LoVo (cell line): ENCODE data around the gene PRAMEF2.
A peak's percentile ranks its signal among the peaks of the same experiment; 100 is the strongest.
"Not testable (repeated sequence)": the region's sequence is repeated elsewhere in the genome, so short reads cannot be mapped to it uniquely, and the experiment has no call there.

Source experiments
- DNase-seq: peaks from one replicate; pipeline ENCODE4 v3.0.0-alpha.2; 2016; ENCODE audit warnings: low spot score

Gene PRAMEF2, protein sequence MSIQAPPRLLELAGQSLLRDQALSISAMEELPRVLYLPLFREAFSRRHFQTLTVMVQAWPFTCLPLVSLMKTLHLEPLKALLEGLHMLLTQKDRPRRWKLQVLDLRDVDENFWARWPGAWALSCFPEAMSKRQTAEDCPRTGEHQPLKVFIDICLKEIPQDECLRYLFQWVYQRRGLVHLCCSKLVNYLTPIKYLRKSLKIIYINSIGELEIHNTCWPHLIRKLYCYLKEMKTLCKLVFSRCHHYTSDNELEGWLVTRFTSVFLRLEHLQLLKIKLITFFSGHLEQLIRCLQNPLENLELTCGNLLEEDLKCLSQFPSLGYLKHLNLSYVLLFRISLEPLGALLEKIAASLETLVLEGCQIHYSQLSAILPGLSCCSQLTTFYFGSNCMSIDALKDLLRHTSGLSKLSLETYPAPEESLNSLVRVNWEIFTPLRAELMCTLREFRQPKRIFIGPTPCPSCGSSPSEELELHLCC

DNA sequence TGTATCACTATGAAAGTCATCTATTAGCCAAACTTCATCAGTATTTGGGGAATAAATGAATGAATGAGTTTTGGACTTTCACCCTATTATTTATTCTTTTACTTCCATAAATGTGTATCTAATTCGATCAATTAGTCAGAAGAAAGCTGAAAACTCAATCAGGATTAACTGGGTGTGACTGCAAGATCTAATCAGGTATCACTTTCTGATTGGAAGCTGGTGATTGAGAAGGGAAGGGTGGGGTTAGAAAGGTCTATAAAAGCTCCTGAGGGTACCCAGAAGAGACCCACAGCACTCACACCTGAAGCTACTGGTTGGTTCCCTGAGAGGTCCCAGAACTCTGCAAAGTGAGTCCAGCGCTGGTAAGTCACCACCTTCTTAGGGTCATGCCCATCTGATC lies at the start of gene PRAMEF2:
Gene PRAMEF2 (plus strand): TSS at position 301 of the 400 bp plus-strand sequence. CDS start 1,924 bp downstream, outside the sequence.
- not testable (repeated sequence) for DNase-seq

DNA sequence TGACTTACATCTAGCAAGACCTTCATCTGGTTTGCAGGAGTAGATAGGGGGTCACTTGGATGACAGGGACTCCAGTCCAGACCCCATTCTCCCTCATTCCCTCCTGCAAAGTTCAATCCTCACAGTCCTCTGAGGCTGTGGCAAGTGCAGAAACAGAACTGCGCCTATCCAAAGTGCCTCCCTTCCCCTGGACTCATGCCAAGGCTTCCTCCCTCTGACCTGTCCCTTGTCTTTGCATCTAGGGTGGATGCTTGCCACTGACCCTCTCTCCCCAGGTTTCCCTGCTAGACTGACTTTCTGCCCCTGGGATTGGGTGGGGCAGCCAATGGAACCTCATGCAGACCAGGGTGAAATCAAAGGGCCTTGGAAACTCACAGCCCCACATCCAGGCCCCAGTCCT lies 47.0 kb upstream of the PRAMEF2 start:
- no peak for DNase-seq

DNA sequence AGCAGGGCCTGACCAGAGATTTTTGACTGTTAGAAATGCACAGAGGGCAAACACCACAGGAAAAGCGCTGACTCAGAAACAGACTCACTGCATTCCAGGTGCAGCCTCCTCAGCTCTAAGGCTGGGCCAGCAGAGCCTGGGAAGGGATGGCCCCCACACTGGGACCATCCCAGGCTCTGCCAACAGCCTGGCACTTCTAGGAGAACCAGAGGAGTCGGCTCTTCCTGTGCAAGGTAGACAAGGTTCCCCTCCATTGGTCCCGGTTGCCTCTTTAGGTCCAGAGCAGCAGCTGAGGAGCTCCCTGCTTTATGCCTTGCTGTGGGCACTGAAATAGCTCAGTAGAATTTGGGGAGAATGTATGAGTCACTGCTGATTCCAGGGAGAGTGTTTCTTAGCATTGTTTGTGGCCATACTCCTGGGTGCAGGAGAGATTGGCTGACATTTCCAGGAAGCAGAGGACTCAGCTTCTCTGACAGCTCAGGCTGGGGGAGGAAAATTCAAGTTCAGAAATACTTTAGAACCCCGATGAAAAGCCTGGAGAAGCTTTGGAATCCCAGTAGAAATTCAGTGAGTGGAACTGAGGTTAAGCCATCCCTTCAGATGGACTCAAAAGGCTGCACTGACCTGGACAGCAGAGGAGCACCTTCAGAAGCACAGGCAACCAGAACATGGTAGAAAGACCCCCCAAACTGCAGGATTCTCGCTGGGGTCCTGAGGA lies 46.0 kb upstream of the PRAMEF2 start:
- no peak for DNase-seq

DNA sequence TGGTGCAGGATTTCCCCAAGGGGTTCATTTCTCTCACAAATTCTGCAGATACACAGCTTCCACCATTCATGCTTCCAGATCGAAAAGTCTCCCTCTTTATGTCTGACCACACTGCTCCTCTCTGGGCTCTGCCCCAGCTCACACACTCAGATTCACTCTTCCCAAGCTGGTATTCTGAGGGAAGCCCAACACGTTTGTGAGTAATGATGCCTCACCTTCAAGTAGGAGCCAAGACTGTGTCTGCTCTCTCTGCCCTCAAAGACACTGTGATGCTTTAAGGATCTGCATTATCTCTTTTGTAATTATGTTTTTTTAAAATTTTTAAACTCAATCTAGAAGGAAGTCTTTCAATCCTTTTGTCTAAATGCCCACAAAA lies 45.5 kb upstream of the PRAMEF2 start:
- DNase-seq, result no peak

DNA sequence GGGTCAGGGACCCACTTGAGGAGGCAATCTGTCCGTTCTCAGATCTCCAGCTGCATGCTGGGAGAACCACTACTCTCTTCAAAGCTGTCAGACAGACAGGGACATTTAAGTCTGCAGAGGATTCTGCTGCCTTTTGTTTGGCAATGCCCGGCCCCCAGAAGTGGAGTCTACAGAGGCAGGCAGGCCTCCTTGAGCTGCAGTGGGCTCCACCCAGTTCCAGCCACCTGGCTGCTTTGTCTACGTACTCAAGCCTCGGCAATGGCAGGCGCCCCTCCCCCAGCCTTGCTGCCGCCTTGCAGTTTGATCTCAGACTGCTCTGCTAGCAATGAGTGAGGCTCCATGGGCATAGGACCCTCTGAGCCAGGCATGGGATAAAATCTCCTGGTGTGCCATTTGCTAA lies 37.8 kb upstream of the PRAMEF2 start:
- not testable (repeated sequence) for DNase-seq

DNA sequence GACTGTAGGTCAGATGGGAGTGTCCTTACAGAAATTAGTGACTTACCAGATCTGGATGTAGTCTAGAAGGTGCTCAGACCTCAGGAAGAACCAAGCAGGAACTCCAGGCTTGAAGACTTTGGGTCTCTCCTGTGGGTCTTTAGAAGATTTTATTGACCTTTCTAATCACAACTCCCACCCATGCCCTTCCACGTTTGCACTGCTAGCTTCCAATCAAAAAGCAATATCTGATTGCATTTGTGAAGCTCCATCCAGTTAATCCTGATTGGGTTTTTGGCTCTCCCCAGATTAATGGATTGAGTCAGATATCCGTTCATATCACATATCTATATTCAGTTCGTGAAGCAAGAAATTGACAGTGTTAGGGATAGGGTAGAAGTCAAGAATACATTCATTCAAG lies 25.6 kb upstream of the PRAMEF2 start, which contains the start of gene PRAMEF11:
Gene PRAMEF11 (minus strand): TSS at position 101 of the 400 bp plus-strand sequence. CDS start 2,621 bp downstream, outside the sequence.
- DNase-seq, result not testable (repeated sequence)

DNA sequence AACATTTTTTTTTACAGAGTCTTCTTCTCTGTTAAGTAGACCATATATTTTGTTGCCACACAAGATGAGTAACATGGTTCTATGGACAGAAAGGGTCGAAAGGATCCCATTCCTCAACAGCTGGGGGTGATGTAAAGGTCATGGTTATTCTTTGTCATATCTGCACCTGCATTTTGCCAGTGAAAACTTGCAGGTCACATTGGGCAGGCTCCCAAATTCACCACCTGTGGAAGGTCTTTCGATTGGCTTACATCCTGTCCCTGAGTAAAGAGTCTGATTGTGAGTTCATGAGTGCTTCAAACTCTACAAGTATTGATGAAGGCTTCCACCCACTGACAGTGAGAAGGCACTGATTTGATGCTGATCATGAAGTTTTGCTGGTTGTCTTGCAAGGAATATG lies 23.6 kb upstream of the PRAMEF2 start:
- DNase-seq, result not testable (repeated sequence)

DNA sequence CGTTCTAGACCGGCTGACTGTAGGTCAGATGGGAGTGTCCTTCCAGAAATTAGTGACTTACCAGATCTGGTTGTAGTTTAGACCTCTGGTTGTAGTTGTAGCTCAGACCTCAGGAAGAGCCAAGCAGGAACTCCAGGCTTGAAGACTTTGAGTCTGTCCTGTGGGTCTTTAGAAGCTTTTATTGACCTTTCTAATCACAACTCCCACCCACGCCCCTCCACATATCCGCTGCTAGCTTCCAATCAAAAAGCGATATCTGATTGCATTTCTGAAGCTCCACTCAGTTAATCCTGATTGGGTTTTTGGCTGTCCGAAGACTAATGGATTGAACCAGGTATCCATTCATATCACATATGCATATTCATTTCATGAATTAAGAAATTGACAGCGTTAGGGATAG lies 8.3 kb upstream of the PRAMEF2 start, which contains the start of gene HNRNPCL1:
Gene HNRNPCL1 (minus strand): TSS at position 101 of the 400 bp plus-strand sequence. CDS start 431 bp downstream, outside the sequence.
- not testable (repeated sequence) for DNase-seq

DNA sequence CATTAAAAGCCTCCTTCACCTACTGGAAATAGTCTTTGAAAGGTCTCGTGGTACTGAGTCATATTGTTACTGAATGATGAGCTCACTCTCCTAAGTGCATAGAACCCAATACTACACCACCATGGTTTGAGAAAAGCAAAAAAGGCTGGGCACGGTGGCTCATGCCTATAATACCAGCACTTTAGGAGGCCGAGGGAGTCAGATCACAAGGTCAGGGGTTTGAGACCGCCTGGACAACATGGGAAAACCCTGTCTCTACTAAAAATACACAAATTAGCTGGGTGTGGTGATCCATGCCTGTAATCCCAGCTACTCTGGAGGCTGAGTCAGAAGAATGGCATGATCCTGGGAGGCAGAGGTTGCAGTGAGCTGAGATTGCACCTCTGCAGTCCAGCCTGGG lies 5.1 kb upstream of the PRAMEF2 start:
- peak; percentile 12 for DNase-seq

DNA sequence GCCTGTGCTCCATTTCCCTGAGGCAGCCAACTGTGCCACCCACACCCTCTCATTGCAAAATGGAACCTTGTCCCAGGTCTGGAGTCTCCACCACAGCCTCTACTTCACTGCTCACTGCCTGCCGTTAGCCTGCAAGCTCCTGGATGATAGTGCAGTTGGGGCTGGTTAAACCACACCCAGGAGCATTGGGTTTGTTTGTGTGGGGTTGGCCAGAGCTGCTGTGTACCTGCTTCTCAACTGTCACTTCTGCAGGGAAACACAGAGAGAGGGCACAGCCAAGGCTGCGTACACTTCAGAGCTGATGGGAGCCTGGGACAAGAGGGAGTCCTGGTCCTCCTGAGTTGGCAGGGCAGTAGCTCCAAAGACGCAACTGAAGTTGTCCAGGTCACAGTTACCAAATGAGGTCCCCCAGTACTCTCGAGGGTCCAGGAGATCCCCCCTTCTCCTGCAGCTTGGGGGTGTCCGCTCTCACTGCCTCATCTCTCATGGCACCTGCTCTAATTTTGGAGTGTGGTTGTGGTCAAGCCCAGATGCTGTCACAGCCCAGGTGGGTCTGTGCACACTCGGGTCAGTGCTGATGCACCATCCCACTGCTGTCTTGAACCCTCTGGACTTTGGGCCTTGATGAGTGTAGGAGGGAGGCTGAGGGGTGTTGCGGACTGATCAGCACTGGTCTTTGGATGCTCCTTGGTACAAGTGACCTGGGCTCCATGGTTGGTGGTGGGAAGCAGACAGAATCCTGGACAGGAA lies 6.4 kb downstream of the PRAMEF2 start:
- DNase-seq, result not testable (repeated sequence)

DNA sequence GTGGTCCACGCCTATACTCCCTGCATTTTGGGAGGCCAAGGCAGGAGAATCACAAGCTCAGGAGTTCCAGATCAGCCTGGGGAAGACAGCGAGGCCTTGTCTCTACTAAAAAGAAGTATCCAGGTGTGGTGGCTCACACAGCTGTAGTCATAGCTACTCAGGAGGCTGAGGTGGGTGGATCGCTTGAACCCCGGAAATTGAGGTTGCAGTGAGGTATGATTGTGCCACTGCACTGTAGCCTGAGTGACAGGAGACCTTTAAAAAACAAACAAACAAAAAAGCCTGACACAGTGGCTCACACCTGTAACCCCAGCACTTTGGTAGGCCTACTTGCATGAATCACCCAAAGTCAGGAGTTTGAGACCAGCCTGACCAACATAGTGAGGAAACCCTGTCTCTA lies 21.6 kb downstream of the PRAMEF2 start:
- DNase-seq, result not testable (repeated sequence)

DNA sequence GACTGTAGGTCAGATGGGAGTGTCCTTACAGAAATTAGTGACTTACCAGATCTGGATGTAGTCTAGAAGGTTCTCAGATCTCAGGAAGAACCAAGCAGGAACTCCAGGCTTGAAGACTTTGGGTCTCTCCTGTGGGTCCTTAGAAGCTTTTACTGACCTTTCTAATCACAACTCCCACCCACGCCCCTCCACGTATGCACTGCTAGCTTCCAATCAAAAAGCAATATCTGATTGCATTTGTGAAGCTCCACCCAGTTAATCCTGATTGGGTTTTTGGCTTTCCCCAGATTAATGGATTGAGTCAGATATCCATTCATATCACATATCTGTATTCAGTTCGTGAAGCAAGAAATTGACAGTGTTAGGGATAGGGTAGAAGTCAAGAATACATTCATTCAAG lies 29.2 kb downstream of the PRAMEF2 start, which contains the start of gene PRAMEF4:
Gene PRAMEF4 (minus strand): TSS at position 101 of the 400 bp plus-strand sequence. CDS start 2,807 bp downstream, outside the sequence.
- DNase-seq, result not testable (repeated sequence)

DNA sequence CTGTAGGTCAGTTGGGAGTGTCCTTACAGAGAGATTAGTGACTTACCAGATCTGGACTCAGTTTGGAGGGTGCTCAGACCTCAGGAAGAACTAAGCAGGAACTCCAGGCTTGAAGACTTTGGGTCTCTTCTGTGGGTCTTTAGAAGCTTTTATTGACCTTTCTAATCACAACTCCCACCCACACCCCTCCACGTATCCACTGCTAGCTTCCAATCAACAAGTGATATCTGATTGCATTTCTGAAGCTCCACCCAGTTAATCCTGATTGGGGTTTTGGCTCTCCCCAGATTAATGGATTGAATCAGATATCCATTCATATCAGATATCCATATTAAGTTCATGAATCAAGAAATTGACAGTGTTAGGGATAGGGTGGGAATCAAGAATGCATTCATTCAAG lies 41.3 kb downstream of the PRAMEF2 start, which contains the start of gene PRAMEF10:
Gene PRAMEF10 (minus strand): TSS at position 101 of the 400 bp plus-strand sequence. CDS start 2,423 bp downstream, outside the sequence.
- DNase-seq, result not testable (repeated sequence)

DNA sequence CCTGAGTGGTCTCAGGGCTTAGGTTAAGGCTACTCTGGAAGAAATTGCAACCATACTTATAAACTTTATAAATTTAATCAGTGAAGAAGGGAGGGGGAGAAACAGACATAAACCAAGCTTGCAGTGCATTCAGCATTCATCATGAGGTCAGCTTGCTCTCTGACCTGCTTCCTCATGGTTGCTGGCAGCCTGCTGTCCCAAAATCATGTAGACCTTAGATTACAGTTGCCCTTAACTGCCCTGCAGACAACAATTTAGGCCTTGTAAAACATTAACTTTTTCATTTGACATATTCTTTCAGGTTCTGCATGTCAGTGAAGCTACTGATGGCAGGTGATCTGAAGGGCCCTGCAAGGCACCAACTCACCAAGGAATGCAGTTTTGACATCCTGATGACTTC lies 42.3 kb downstream of the PRAMEF2 start:
- not testable (repeated sequence) for DNase-seq

DNA sequence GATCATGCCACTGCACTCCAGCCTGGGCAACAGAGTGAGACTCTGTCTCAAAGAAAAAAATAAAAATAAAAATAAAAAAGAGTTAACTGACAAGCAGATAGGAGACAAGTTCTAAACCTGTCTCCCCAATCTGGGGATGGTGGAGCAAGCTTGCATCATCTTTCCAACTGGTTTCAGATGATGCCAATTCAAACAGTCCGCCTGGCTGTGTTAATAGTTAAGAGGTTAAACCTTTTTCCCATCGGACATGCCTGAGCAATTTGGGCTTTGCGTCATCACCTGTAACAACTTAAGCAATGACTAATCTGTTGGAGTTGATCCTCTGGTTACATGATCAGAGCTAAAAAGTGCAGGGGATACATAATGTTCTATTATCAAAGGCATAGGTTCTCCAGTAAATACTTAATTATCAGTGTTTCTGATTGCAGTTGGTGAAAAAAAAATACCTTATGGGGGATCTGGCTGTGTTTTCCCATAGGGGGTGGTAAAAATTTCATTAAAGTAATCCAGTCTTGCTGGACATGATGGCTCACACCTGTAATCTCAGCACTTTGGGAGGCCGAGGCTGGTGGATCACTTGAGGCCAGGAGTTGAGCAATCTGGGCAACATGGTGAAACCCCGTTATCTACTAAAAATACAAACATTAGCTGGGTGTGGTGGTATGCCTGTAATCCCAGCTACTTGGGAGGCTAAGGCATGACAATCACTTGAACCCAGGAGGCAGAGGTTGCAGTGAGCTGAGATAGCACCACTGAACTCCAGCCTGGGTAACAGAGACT lies 47.1 kb downstream of the PRAMEF2 start:
- DNase-seq, result not testable (repeated sequence)
